Measurements from ENCODE around the gene GLRA2.

Gene GLRA2

GRCh38 chrX:14702145-14702544 lies 172.8 kb downstream of the GLRA2 start:
- no peak for DNase-seq (ENCODE audit: low read depth)

- no peak for DNase-seq (ENCODE audit: low read depth)
Observed at GRCh38 chrX:14712096-14712495, 182.8 kb downstream of the GLRA2 start.

- DNase-seq (ENCODE audit: low read depth) = no peak
Observed at GRCh38 chrX:14717949-14718348, 188.6 kb downstream of the GLRA2 start.

- DNase-seq (ENCODE audit: low read depth) = no peak
Observed at GRCh38 chrX:14718403-14718802, 189.1 kb downstream of the GLRA2 start.

- no peak for DNase-seq (ENCODE audit: low read depth)
Observed at GRCh38 chrX:14729058-14729457, 199.7 kb downstream of the GLRA2 start.

GRCh38 chrX:14738643-14739042 lies 209.3 kb downstream of the GLRA2 start:
- DNase-seq (ENCODE audit: low read depth) = no peak

- DNase-seq (ENCODE audit: low read depth) = no peak
Observed at GRCh38 chrX:14753441-14753840, 224.1 kb downstream of the GLRA2 start.

GRCh38 chrX:14758029-14758491 lies 228.7 kb downstream of the GLRA2 start:
- no peak for DNase-seq (ENCODE audit: low read depth)

- no peak for DNase-seq (ENCODE audit: low read depth)
Observed at GRCh38 chrX:14775416-14775815, 246.1 kb downstream of the GLRA2 start.

- DNase-seq (ENCODE audit: low read depth) = no peak
Observed at GRCh38 chrX:14776901-14777300, 247.6 kb downstream of the GLRA2 start.

GRCh38 chrX:14777525-14777924 lies 248.2 kb downstream of the GLRA2 start:
- DNase-seq (ENCODE audit: low read depth) = no peak

- no peak for DNase-seq (ENCODE audit: low read depth)
Observed at GRCh38 chrX:14779580-14779979, 250.2 kb downstream of the GLRA2 start.
